GM21515 (cell line): ENCODE results near the gene COX6B1.
"Not testable (repeated sequence)": the region's sequence is repeated elsewhere in the genome, so short reads cannot be mapped to it uniquely, and the experiment has no call there.

Source experiments
- ATAC-seq: cut with Tn5 transposase; IDR thresholded peaks from one replicate; pipeline ENCODE4 v1.9.1; 2021; ENCODE audit not compliant: unreplicated experiment

The COX6B1 gene

GRCh38 chr19:35633727-35634440 is 14.2 kb upstream of the COX6B1 start:
- no peak for ATAC-seq

- ATAC-seq = no peak
Measured at GRCh38 chr19:35636651-35637050, 11.5 kb upstream of the COX6B1 start.

GRCh38 chr19:35637165-35637564 is 11.0 kb upstream of the COX6B1 start:
- ATAC-seq = no peak

- no peak for ATAC-seq
Measured at GRCh38 chr19:35639321-35639639, 8.8 kb upstream of the COX6B1 start.

- no peak for ATAC-seq
Measured at GRCh38 chr19:35639863-35640262, 8.3 kb upstream of the COX6B1 start.

- ATAC-seq = no peak
Measured at GRCh38 chr19:35641515-35642151, 6.5 kb upstream of the COX6B1 start, which contains the start of gene ETV2. ETV2 (plus strand) TSS chr19:35641745; CDS start chr19:35642461, 716 bp downstream.

- no peak for ATAC-seq
Measured at GRCh38 chr19:35642312-35642711, 5.8 kb upstream of the COX6B1 start.

GRCh38 chr19:35642798-35643254 is 5.3 kb upstream of the COX6B1 start:
- ATAC-seq = no peak

- ATAC-seq = peak; percentile 37
Measured at GRCh38 chr19:35643255-35644205, 4.6 kb upstream of the COX6B1 start.

- peak; percentile 63 for ATAC-seq
Measured at GRCh38 chr19:35644206-35644986, 3.7 kb upstream of the COX6B1 start.

GRCh38 chr19:35644987-35645679 is 3.0 kb upstream of the COX6B1 start:
- no peak for ATAC-seq

GRCh38 chr19:35645680-35646511 is 2.2 kb upstream of the COX6B1 start:
- ATAC-seq = no peak

GRCh38 chr19:35650581-35650980 is 2.5 kb downstream of the COX6B1 start:
- no peak for ATAC-seq

GRCh38 chr19:35654828-35655227 is 6.7 kb downstream of the COX6B1 start:
- ATAC-seq = not testable (repeated sequence)

GRCh38 chr19:35655600-35655999 is 7.5 kb downstream of the COX6B1 start:
- ATAC-seq = no peak

- no peak for ATAC-seq
Measured at GRCh38 chr19:35656700-35657099, 8.6 kb downstream of the COX6B1 start.

- no peak for ATAC-seq
Measured at GRCh38 chr19:35657904-35658700, 10.0 kb downstream of the COX6B1 start.

- no peak for ATAC-seq
Measured at GRCh38 chr19:35661995-35662340, 13.8 kb downstream of the COX6B1 start.

- ATAC-seq = no peak
Measured at GRCh38 chr19:35663981-35664380, 15.9 kb downstream of the COX6B1 start.
